ENCODE measurements around the gene EMB. TPM values are rescaled to one million over a fixed set of nuclear protein-coding genes. Genes with fewer than 3 reads are reported as not detected.
"Not testable (repeated sequence)": the region's sequence is repeated elsewhere in the genome, so short reads cannot be mapped to it uniquely, and the experiment has no call there.

EMB gene
- total RNA-seq, 2 donors from 2014 or later, result 184 to 186 TPM

- H3K9me3 ChIP-seq (ENCODE audit: control insufficient read depth, low read length, poor library complexity, severe bottlenecking); DNase-seq; ATAC-seq; H3K36me3 Mint-ChIP-seq (ENCODE audit: low read depth); H3K27me3 Mint-ChIP-seq: not testable (repeated sequence)
- H3K4me3 Mint-ChIP-seq, result peak overlapping the region; percentile 60
- H3K27ac Mint-ChIP-seq, result peak overlapping the region; percentile 97
- peaks cover 46% of the 10 kb centered on the region for H3K4me1 Mint-ChIP-seq
These were observed 1.8 kb upstream of the EMB start for GRCh38 chr5:50442559-50443539.

DNA sequence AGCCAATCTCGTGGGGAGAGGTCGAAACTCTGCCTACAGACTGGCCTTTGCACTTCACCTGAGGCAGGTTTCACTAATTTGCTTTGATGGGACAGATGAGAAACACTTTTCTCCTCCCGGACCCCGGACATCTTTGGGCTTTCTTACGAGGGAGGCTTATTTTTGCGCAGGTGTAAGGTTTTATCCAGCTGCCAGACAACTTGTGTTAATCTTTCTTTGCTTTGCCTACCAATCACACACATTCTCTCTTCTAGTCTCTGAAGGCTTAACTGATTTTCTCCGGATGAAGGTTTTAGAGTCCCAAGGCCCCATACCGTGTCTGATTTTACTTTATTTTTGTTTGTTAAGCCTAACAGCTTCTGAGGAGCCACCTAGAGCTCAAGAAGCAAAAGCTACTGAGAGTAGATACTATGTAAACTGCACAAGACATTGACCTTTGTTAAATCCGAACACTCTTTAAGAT, 436 bp upstream of the EMB start:
- no peaks in the 10 kb centered on the region for H3K27me3 Mint-ChIP-seq
- ATAC-seq, result peak; percentile 6
- DNase-seq, result no peak
- no peaks in the 10 kb centered on the region for H3K9me3 ChIP-seq (ENCODE audit: control insufficient read depth, low read length, poor library complexity, severe bottlenecking)
- peak overlapping the region; percentile 97 for H3K27ac Mint-ChIP-seq
- H3K4me1 Mint-ChIP-seq, result peaks cover 46% of the 10 kb centered on the region
- H3K4me3 Mint-ChIP-seq, result peak overlapping the region; percentile 93
- H3K36me3 Mint-ChIP-seq (ENCODE audit: low read depth), result peaks cover 1% of the 10 kb centered on the region

GRCh38 chr5:50439221-50439620, 1.9 kb downstream of the EMB start:
- Mint-ChIP-seq H3K4me3 (peak overlapping the region; percentile 93), H3K27me3 (no peaks in the 10 kb centered on the region), H3K36me3 (ENCODE audit: low read depth) (peaks cover 4% of the 10 kb centered on the region), H3K27ac (peak overlapping the region; percentile 97), H3K4me1 (peaks cover 47% of the 10 kb centered on the region)
- no peak for ATAC-seq
- no peak for DNase-seq
- H3K9me3 ChIP-seq (ENCODE audit: control insufficient read depth, low read length, poor library complexity, severe bottlenecking), result no peaks in the 10 kb centered on the region

DNA sequence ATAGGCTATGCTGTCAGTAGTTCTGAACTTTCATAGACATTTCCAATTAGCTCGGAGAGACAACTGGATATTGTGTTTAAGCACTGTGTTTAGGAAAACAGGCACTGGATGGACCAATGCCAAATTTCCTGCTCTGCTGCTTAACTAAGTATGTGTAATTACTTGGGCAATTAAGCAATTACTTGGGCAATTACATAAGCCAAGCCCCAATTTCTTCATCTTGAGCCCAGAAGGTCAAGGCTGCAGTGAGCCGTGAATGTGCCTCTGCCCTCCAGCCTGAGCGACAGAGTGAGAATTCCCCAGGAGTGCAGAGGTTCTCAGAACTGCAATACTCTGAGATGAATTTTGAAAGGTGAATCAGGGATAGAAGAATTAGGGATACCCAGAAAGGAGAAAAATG, 3.0 kb downstream of the EMB start:
- not testable (repeated sequence) for H3K36me3 Mint-ChIP-seq (ENCODE audit: low read depth); DNase-seq; H3K9me3 ChIP-seq (ENCODE audit: control insufficient read depth, low read length, poor library complexity, severe bottlenecking); H3K27ac Mint-ChIP-seq; H3K27me3 Mint-ChIP-seq; ATAC-seq
- Mint-ChIP-seq H3K4me1 (peaks cover 52% of the 10 kb centered on the region), H3K4me3 (peak overlapping the region; percentile 63)

- no peak for DNase-seq
- peak overlapping the region; percentile 74 for H3K4me3 Mint-ChIP-seq
- peak overlapping the region; percentile 99 for H3K27ac Mint-ChIP-seq
- ATAC-seq, result peak; percentile 25
- H3K36me3 Mint-ChIP-seq (ENCODE audit: low read depth), result peaks cover 4% of the 10 kb centered on the region
- H3K4me1 Mint-ChIP-seq, result peaks cover 54% of the 10 kb centered on the region
- H3K27me3 Mint-ChIP-seq, result no peaks in the 10 kb centered on the region
- no peaks in the 10 kb centered on the region for H3K9me3 ChIP-seq (ENCODE audit: control insufficient read depth, low read length, poor library complexity, severe bottlenecking)
These were observed 5.9 kb downstream of the EMB start for GRCh38 chr5:50435168-50435567.

DNA sequence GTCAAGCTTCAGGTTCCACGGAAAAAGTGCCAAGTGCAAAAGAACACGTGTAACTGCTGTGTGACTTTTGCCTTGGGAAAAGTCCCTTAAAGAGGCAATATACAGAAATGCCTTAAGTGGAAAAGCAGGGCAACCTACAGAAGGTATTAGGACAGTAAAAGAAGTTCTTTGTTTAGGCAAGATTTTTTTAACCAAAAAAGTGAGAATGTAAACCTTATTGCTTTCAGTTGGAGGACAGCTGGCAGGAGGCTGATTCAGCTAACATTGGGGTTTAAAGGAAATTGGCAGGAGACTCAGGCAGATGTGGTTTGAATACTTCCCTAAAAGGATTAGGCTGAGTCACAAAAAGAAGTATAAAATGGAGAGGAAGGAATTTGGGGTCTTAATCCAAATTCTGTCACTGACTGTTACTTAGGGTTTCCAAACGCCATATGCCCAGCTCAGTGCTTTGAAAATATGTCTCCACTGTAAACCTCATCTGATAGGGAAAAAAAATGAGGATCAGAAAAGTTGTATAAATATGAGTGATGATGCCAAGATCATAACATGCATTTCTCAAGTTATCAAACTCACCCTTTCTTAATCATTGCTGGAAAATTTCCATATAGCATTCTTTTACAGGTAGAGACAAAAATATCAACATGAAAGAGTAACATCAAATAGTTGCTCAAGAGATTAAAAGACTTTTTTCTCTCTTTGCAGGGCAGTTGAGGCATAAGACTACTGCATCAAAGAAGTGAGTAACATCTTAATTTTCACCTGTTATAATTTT, 9.8 kb downstream of the EMB start:
- Mint-ChIP-seq H3K4me1 (peaks cover 45% of the 10 kb centered on the region), H3K27ac (peak overlapping the region; percentile 99)
- H3K9me3 ChIP-seq (ENCODE audit: control insufficient read depth, low read length, poor library complexity, severe bottlenecking); H3K36me3 Mint-ChIP-seq (ENCODE audit: low read depth); ATAC-seq; DNase-seq; H3K27me3 Mint-ChIP-seq; H3K4me3 Mint-ChIP-seq: not testable (repeated sequence)

DNA sequence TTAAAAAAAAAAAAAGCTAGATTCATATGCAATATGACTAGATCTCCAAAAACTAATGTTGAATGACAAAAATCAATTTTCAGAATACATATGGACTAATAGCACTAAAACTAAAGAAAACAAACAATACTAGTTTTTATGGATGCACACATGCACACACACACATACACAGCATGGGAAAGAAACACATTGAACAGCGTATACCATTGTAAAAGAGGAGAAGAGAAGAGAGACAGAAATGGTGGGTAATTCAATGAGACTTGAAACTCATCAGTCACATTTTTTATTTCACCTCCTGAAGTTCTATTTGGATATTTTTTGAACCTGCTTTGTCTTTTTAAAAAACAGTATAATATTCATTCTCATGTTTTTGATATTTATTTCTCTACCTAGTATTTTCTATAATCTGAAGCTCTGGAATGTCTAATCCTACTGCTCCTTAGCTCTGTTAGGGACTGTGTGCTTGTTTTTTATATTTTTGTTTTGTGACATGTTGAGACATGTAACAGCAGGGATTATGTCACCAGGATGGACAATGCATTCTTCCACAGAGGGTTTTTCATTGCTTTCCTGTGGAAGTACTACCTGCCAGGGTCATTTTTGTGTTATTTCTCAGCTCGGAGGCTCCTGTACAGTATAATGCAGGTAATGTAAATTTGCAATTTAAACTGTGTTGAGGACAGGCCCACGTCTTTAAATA, 17.8 kb downstream of the EMB start:
- not testable (repeated sequence) for DNase-seq; H3K9me3 ChIP-seq (ENCODE audit: control insufficient read depth, low read length, poor library complexity, severe bottlenecking); H3K27me3 Mint-ChIP-seq; ATAC-seq; H3K4me3 Mint-ChIP-seq
- peaks cover 34% of the 10 kb centered on the region for H3K4me1 Mint-ChIP-seq
- H3K36me3 Mint-ChIP-seq (ENCODE audit: low read depth), result peaks cover 12% of the 10 kb centered on the region
- H3K27ac Mint-ChIP-seq, result peak overlapping the region; percentile 84

DNA sequence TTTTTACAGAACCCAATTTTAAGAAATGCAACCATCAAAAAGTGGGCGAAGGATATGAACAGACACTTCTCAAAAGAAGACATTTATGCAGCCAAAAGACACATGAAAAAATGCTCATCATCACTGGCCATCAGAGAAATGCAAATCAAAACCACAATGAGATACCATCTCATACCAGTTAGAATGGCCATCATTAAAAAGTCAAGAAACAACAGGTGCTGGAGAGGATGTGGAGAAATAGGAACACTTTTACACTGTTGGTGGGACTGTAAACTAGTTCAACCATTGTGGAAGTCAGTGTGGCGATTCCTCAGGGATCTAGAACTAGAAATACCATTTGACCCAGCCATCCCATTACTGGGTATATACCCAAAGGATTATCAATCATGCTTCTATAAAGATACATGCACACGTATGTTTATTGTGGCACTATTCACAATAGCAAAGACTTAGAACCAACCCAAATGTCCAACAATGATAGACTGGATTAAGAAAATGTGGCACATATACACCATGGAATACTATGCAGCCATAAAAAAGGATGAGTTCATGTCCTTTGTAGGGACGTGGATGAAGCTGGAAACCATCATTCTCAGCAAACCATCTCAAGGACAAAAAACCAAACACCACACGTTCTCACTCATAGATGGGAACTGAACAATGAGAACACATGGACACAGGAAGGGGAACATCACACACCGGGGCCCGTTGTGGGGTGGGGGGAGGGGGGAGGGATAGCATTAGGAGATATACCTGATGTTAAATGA, 19.7 kb downstream of the EMB start:
- H3K27me3 Mint-ChIP-seq; DNase-seq; ATAC-seq; H3K36me3 Mint-ChIP-seq (ENCODE audit: low read depth); H3K9me3 ChIP-seq (ENCODE audit: control insufficient read depth, low read length, poor library complexity, severe bottlenecking): not testable (repeated sequence)
- Mint-ChIP-seq H3K4me1 (peaks cover 42% of the 10 kb centered on the region), H3K27ac (peak overlapping the region; percentile 63), H3K4me3 (peak overlapping the region; percentile 43)

- ATAC-seq (no peak), DNase-seq (no peak)
- H3K36me3 Mint-ChIP-seq (ENCODE audit: low read depth), result peaks cover 6% of the 10 kb centered on the region
- peaks cover 42% of the 10 kb centered on the region for H3K4me1 Mint-ChIP-seq
- peak overlapping the region; percentile 63 for H3K27ac Mint-ChIP-seq
- H3K27me3 Mint-ChIP-seq, result no peaks in the 10 kb centered on the region
- H3K9me3 ChIP-seq (ENCODE audit: control insufficient read depth, low read length, poor library complexity, severe bottlenecking), result no peaks in the 10 kb centered on the region
- H3K4me3 Mint-ChIP-seq, result no peak overlapping the region
These were observed 20.6 kb downstream of the EMB start for GRCh38 chr5:50420343-50420935.

GRCh38 chr5:50419656-50420055, 21.4 kb downstream of the EMB start:
- Mint-ChIP-seq H3K27ac (peak overlapping the region; percentile 90), H3K4me1 (peaks cover 43% of the 10 kb centered on the region)
- not testable (repeated sequence) for H3K36me3 Mint-ChIP-seq (ENCODE audit: low read depth)

DNA sequence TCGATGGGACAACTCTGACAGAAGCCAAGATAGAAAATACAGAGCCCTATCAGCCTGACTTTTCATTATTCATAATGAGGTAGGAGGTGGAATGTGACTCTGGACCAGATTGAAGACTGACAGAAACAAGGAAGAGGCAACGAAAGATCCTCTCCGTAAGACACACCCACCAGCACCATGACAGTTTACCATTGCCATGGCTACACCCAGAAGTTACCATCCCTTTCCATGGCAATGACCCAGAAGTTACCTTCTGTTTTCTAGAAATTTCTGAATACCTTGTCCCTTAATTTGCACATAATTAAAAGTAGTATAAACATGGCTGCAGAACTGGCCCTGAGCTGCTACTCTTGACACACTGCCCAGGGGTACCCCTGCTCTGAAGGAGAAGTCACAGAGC, 24.5 kb downstream of the EMB start:
- H3K4me1 Mint-ChIP-seq, result peaks cover 50% of the 10 kb centered on the region
- not testable (repeated sequence) for H3K36me3 Mint-ChIP-seq (ENCODE audit: low read depth); H3K9me3 ChIP-seq (ENCODE audit: control insufficient read depth, low read length, poor library complexity, severe bottlenecking); H3K27me3 Mint-ChIP-seq; DNase-seq
- ATAC-seq, result peak; percentile 50
- H3K4me3 Mint-ChIP-seq, result peak overlapping the region; percentile 25
- peak overlapping the region; percentile 90 for H3K27ac Mint-ChIP-seq

More at GRCh38 chr5:50419656-50420055, 21.4 kb downstream of the EMB start:
- DNase-seq; ATAC-seq; H3K27me3 Mint-ChIP-seq; H3K9me3 ChIP-seq (ENCODE audit: control insufficient read depth, low read length, poor library complexity, severe bottlenecking): not testable (repeated sequence)
- H3K4me3 Mint-ChIP-seq, result peak overlapping the region; percentile 5

GRCh38 chr5:50415912-50416311, 25.2 kb downstream of the EMB start:
- Mint-ChIP-seq H3K27ac (peak overlapping the region; percentile 90), H3K4me1 (peaks cover 51% of the 10 kb centered on the region), H3K4me3 (no peak overlapping the region), H3K27me3 (no peaks in the 10 kb centered on the region), H3K36me3 (ENCODE audit: low read depth) (peaks cover 5% of the 10 kb centered on the region)
- peak; percentile 88 for ATAC-seq
- DNase-seq, result no peak
- no peaks in the 10 kb centered on the region for H3K9me3 ChIP-seq (ENCODE audit: control insufficient read depth, low read length, poor library complexity, severe bottlenecking)

Data from T-helper 17 cell (primary cell).